ENCODE measurements around the gene TIMP2. TPM values are rescaled to one million over a fixed set of nuclear protein-coding genes. Genes with fewer than 3 reads are reported as not detected.

Gene TIMP2
- total RNA-seq, 1 experiment from 2014 or later = 114 TPM

DNA sequence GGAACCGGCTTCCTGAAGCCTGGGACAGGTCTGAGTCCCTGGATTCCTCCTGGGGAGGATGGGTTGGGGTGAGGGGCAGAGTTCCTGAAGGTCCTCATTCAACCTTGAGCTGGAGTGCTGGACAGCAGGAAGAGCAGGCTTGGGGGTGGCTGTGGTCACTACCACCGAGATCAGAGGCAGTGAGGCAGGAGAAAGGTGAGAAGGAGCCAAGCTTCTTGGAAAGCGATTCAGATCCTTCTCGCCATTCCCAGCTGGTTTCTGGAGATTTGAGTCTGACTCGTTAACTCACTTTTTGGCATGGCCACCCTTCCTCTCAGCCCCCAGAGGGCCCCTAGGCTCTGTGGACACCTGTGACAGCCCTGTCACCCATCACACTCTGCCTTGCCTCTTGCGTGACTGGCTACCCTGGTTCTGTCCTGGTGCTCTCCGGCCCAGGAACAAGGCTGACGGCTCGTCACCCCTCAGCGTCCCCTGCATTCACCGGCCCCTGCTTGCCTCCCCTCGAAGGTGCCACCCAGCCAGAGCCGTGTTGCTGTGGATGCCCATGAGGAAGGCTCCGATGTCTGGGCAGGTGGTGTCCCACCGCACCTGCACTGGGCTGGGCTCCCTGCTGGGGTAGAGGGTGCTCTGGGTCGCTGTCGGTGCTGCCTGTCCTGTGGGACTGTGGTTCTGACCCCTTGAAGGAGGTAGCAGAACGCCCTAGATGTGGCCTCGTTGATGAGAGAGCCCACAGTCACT, 9.7 kb upstream of the TIMP2 start:
- Histone ChIP-seq H3K27me3 (ENCODE audit: insufficient read depth, low read depth) (no peaks in the 10 kb centered on the region), H3K9me3 (ENCODE audit: insufficient read depth, low read depth) (no peaks in the 10 kb centered on the region), H3K9me2 (ENCODE audit: insufficient read depth) (no peaks in the 10 kb centered on the region), H3K36me3 (ENCODE audit: low read depth) (no peaks in the 10 kb centered on the region), H2AFZ (peak overlapping the region; percentile 48), H3K4me3 (peak overlapping the region; percentile 21; the same call in 1 of the 2 replicates), H4K20me1 (ENCODE audit: insufficient read depth) (no peaks in the 10 kb centered on the region), H3K4me2 (peak overlapping the region; percentile 75), H3K4me1 (replicated peaks; ENCODE audit: insufficient read depth) (peaks cover 27% of the 10 kb centered on the region), H3K27ac (peak overlapping the region; percentile 87), H3K79me2 (ENCODE audit: low read depth) (no peaks in the 10 kb centered on the region), H3F3A (ENCODE audit: insufficient read depth, low read depth) (peaks cover 26% of the 10 kb centered on the region)
- no peak for DNase-seq
- intact Hi-C loops (cut with micrococcal nuclease; ENCODE audit: unreplicated experiment) = loop anchor here (1.0 to 5.0 kb wide), 5 partner anchors 21 to 95 kb away; partner anchors contain the start of gene USP36
- TSS peak; percentile 42 for BruUV-seq (replicated peaks)
- CTCF ChIA-PET = no interaction called here
- POLR2A ChIA-PET (ENCODE audit: unreplicated experiment) = no interaction called here
- TF ChIP-seq, protein P1, sequence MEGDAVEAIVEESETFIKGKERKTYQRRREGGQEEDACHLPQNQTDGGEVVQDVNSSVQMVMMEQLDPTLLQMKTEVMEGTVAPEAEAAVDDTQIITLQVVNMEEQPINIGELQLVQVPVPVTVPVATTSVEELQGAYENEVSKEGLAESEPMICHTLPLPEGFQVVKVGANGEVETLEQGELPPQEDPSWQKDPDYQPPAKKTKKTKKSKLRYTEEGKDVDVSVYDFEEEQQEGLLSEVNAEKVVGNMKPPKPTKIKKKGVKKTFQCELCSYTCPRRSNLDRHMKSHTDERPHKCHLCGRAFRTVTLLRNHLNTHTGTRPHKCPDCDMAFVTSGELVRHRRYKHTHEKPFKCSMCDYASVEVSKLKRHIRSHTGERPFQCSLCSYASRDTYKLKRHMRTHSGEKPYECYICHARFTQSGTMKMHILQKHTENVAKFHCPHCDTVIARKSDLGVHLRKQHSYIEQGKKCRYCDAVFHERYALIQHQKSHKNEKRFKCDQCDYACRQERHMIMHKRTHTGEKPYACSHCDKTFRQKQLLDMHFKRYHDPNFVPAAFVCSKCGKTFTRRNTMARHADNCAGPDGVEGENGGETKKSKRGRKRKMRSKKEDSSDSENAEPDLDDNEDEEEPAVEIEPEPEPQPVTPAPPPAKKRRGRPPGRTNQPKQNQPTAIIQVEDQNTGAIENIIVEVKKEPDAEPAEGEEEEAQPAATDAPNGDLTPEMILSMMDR (conservative IDR thresholded peaks at IDR 0.05) = no peak
- no peak for TF ChIP-seq EZH2 (IDR thresholded peaks at IDR 0.05; ENCODE audit: low read depth)

DNA sequence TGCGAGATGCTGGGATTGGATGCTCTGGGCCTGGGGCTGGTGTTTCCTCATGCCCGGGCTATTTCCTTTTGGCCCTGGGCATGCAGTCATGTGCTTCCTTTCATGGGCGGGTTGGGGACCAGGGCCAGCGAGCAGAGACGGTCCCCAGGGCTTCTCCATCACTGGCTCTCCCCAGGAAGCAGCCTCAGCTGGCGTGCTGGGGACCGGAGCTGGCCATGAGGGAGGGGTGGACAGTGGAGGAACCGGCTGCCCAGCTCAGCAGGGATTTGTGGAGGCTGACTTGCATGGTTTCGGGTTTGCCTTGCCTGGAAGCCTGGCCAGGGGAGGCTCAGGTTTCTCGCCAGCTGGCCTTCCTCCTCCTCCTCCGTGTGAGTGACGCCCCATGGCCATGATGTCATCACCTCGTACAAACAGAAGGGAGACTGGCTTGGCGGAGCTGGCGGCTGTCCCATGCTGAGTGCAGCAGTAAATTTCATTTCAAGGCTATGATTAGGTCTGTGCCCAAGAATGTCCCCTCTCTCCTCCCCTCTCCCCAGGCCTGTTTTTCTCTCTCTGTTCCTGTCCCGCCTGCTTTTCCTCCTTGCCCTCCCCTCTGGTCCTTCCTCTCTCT, 8.9 kb upstream of the TIMP2 start:
- Histone ChIP-seq H3K4me3 (peak overlapping the region; percentile 21; the same call in 1 of the 2 replicates), H2AFZ (peak overlapping the region; percentile 48), H3K27ac (peak overlapping the region; percentile 87), H3K36me3 (ENCODE audit: low read depth) (no peaks in the 10 kb centered on the region), H3K27me3 (ENCODE audit: insufficient read depth, low read depth) (no peaks in the 10 kb centered on the region), H3K79me2 (ENCODE audit: low read depth) (no peaks in the 10 kb centered on the region), H3K9me3 (ENCODE audit: insufficient read depth, low read depth) (no peaks in the 10 kb centered on the region), H3K9me2 (ENCODE audit: insufficient read depth) (no peaks in the 10 kb centered on the region), H3F3A (ENCODE audit: insufficient read depth, low read depth) (peaks cover 26% of the 10 kb centered on the region), H3K4me2 (peak overlapping the region; percentile 75), H3K4me1 (replicated peaks; ENCODE audit: insufficient read depth) (peaks cover 27% of the 10 kb centered on the region), H4K20me1 (ENCODE audit: insufficient read depth) (no peaks in the 10 kb centered on the region)
- TF ChIP-seq, protein P1 (conservative IDR thresholded peaks at IDR 0.05) = no peak
- no peak for TF ChIP-seq EZH2 (IDR thresholded peaks at IDR 0.05; ENCODE audit: low read depth)
- CTCF ChIA-PET = interaction anchor here (0.5 kb wide), 1 partner anchor 27 kb away, joined by 3 read pairs; no protein-coding TSS in a partner anchor
- no TSS peak for BruUV-seq (replicated peaks)
- POLR2A ChIA-PET (ENCODE audit: unreplicated experiment) = interaction anchor here (0.6 to 0.7 kb wide), 2 partner anchors 9 to 29 kb away, joined by 4 to 14 read pairs; no protein-coding TSS in a partner anchor
- intact Hi-C loops (cut with micrococcal nuclease; ENCODE audit: unreplicated experiment) = loop anchor here (1.0 to 5.0 kb wide), 5 partner anchors 22 to 94 kb away; partner anchors contain the start of gene USP36
- peak; percentile 82 to 92 for DNase-seq

DNA sequence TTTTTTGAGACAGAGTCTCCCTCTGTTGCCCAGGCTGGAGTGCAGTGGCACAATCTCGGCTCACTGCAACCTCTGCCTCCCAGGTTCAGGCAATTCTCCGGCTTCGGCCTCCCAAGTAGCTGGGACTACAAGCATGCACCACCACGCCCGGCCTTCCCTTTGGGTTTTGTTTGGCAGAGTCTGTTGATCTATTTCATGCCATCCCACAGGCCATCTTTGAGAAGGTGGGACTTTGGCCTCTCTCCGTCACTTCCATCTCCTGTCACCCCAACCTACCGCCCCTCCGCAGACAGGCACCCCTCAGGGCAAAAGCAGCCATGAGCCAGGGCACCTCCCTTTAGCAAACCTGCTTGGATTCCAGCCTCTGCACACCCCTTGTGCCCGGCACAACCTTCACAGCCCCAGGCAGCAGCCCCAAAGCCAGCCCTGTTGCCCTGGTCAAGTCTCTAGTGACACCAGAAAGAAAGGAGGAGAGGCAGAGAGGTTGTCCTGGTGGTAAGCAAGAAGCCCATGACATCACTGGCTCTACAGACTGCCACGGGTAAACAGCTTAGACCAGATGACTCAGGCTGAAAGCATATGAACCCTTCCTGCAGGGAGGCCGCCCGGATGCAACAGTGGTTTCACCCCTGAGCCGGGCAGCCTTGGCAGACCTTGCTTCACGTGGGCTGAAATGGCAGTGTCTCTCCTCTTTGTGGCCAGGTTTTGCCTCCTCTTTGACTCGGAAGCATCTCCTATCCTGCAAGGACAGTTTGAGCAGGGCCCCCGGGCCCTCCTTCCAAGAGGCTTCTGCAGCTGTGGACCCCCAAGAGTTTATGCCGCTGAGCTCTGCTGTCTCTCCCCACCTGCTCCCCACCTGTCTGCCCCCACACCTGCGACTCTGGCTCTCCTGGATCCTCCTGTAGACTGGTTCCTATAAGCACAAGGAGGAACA, 8.1 kb upstream of the TIMP2 start:
- Histone ChIP-seq H3K27ac (peak overlapping the region; percentile 87), H3K36me3 (ENCODE audit: low read depth) (no peaks in the 10 kb centered on the region), H3K79me2 (ENCODE audit: low read depth) (no peaks in the 10 kb centered on the region), H2AFZ (no peak overlapping the region), H3K4me2 (peak overlapping the region; percentile 75), H3K9me3 (ENCODE audit: insufficient read depth, low read depth) (no peaks in the 10 kb centered on the region), H3K9me2 (ENCODE audit: insufficient read depth) (no peaks in the 10 kb centered on the region), H4K20me1 (ENCODE audit: insufficient read depth) (no peaks in the 10 kb centered on the region), H3K4me1 (replicated peaks; ENCODE audit: insufficient read depth) (peaks cover 27% of the 10 kb centered on the region), H3F3A (ENCODE audit: insufficient read depth, low read depth) (peaks cover 26% of the 10 kb centered on the region), H3K27me3 (ENCODE audit: insufficient read depth, low read depth) (no peaks in the 10 kb centered on the region), H3K4me3 (peak overlapping the region; percentile 30; the same call in 1 of the 2 replicates)
- ChIA-PET CTCF (no interaction called here), POLR2A (ENCODE audit: unreplicated experiment) (interaction anchor here (0.5 to 0.6 kb wide), 2 partner anchors 29 to 727 kb away, joined by 3 to 14 read pairs; no protein-coding TSS in a partner anchor)
- TSS peak; percentile 86 for BruUV-seq (replicated peaks)
- DNase-seq = peak; percentile 72 to 92
- intact Hi-C loops (cut with micrococcal nuclease; ENCODE audit: unreplicated experiment) = loop anchor here (5.0 kb wide), 2 partner anchors 39 to 51 kb away; no protein-coding TSS in a partner anchor
- TF ChIP-seq, protein P1 (conservative IDR thresholded peaks at IDR 0.05) = no peak
- no peak for TF ChIP-seq EZH2 (IDR thresholded peaks at IDR 0.05; ENCODE audit: low read depth)
